Fibroblast of the aortic adventitia (primary cell): ENCODE measurements around the gene EP300. TPM values are rescaled to one million over a fixed set of nuclear protein-coding genes. Genes with fewer than 3 reads are reported as not detected.
"Not testable (repeated sequence)": the region's sequence is repeated elsewhere in the genome, so short reads cannot be mapped to it uniquely, and the experiment has no call there.

Source experiments
- DNase-seq: peaks from one replicate; pipeline ENCODE4 v3.0.0-alpha.2; 2010; ENCODE audit warnings: low read depth
- H3K4me3 ChIP-seq: 2 replicates; pipeline ENCODE4 v1.5.1; 2011; ENCODE audit warnings: low read depth, mild to moderate bottlenecking, control low read depth, low read length, moderate library complexity
- CTCF ChIP-seq: IDR thresholded peaks from 2 replicates; pipeline ENCODE4 v1.5.1; 2011; ENCODE audit warnings: mild to moderate bottlenecking, low read length, control low read depth, inconsistent platforms; ENCODE audit not compliant: insufficient read depth
- total RNA-seq: library from RNA; depleted of rRNA; stranded (reverse); fragments of >200 nt; gene quantifications from 2 replicates; pipeline ENCODE4 v1.2.3, GENCODE V29; 2012; ENCODE audit warnings: low replicate concordance

The EP300 gene
- total RNA-seq, 1 donor, result 49.0 TPM

GRCh38 chr22:41127451-41127850 lies 35.1 kb downstream of the EP300 start:
- no peak for TF ChIP-seq CTCF
- H3K4me3 ChIP-seq, result no peak overlapping the region
- no peak for DNase-seq

- no peak for DNase-seq
- H3K4me3 ChIP-seq, result no peak overlapping the region
- TF ChIP-seq CTCF, result no peak
Measured at GRCh38 chr22:41128606-41129005, 36.2 kb downstream of the EP300 start.

GRCh38 chr22:41132550-41132949 lies 40.2 kb downstream of the EP300 start:
- TF ChIP-seq CTCF, result no peak
- DNase-seq, result no peak
- no peak overlapping the region for H3K4me3 ChIP-seq

- no peak overlapping the region for H3K4me3 ChIP-seq
- DNase-seq, result no peak
- no peak for TF ChIP-seq CTCF
Measured at GRCh38 chr22:41140365-41140957, 48.1 kb downstream of the EP300 start.

- H3K4me3 ChIP-seq, DNase-seq: not testable (repeated sequence)
Measured at GRCh38 chr22:41145921-41146320, 53.5 kb downstream of the EP300 start.

- DNase-seq, result peak; percentile 13
- H3K4me3 ChIP-seq, result no peak overlapping the region
- no peak for TF ChIP-seq CTCF
Measured at GRCh38 chr22:41146573-41146972, 54.2 kb downstream of the EP300 start.

GRCh38 chr22:41147722-41148121 lies 55.3 kb downstream of the EP300 start:
- no peak for DNase-seq
- no peak overlapping the region for H3K4me3 ChIP-seq
- TF ChIP-seq CTCF, result no peak
